NCI-H460 (cell line): ENCODE results near the gene RHEBL1. TPM values are rescaled to one million over a fixed set of nuclear protein-coding genes. Genes with fewer than 3 reads are reported as not detected.
A peak's percentile ranks its signal among the peaks of the same experiment; 100 is the strongest.

ENCODE experiments used
- DNase-seq: peaks from one replicate; pipeline ENCODE4 v3.0.0-alpha.2; 2016; ENCODE audit warnings: low read depth; ENCODE audit errors: extremely low read depth
- polyA plus RNA-seq: library from polyadenylated mRNA; depleted of rRNA; stranded (reverse); fragments of >200 nt; gene quantifications from 2 replicates; pipeline ENCODE4 v1.2.3, GENCODE V29; 2014; cell fraction: nucleus; rRNA removed
- total RNA-seq: library from RNA; depleted of rRNA; stranded (reverse); fragments of >200 nt; shearing (Covaris generic); gene quantifications from 2 replicates; pipeline ENCODE4 v1.2.3, GENCODE V29; 2014; rRNA removed

The RHEBL1 gene
- 3.6 and 5.1 TPM in 2 replicates for total RNA-seq
- polyA plus RNA-seq: 11.0 and 11.6 TPM in 2 replicates

- DNase-seq: peak; percentile 96
Measured at GRCh38 chr12:49069507-49070346, at the start of gene RHEBL1. Gene RHEBL1, minus strand, starts transcription at chr12:49069979. Its CDS starts 194 bp downstream, at chr12:49069785.

GRCh38 chr12:49111206-49111605 is 41.4 kb upstream of the RHEBL1 start:
- DNase-seq: no peak

- peak; percentile 97 for DNase-seq
Measured at GRCh38 chr12:49110464-49111155, 40.8 kb upstream of the RHEBL1 start, which contains the start of gene LMBR1L. Gene LMBR1L, minus strand, starts transcription at chr12:49110847. Its CDS starts 292 bp downstream, at chr12:49110555.

- no peak for DNase-seq
Measured at GRCh38 chr12:49109641-49110463, 40.1 kb upstream of the RHEBL1 start.

- DNase-seq: no peak
Measured at GRCh38 chr12:49108958-49109404, 39.2 kb upstream of the RHEBL1 start.

GRCh38 chr12:49105504-49106084 is 35.8 kb upstream of the RHEBL1 start:
- DNase-seq: no peak

- no peak for DNase-seq
Measured at GRCh38 chr12:49104822-49105221, 35.0 kb upstream of the RHEBL1 start.

- no peak for DNase-seq
Measured at GRCh38 chr12:49100380-49100779, 30.6 kb upstream of the RHEBL1 start.

- DNase-seq: no peak
Measured at GRCh38 chr12:49098703-49099102, 28.9 kb upstream of the RHEBL1 start.

- DNase-seq: peak; percentile 46
Measured at GRCh38 chr12:49098035-49098451, 28.3 kb upstream of the RHEBL1 start.

GRCh38 chr12:49097381-49097780 is 27.6 kb upstream of the RHEBL1 start:
- no peak for DNase-seq

- no peak for DNase-seq
Measured at GRCh38 chr12:49094975-49095365, 25.2 kb upstream of the RHEBL1 start.

- DNase-seq: no peak
Measured at GRCh38 chr12:49094160-49094974, 24.6 kb upstream of the RHEBL1 start, which contains the start of gene DHH. Gene DHH, minus strand, starts transcription at chr12:49094801. Its CDS starts 289 bp downstream, at chr12:49094512.

- no peak for DNase-seq
Measured at GRCh38 chr12:49093792-49094159, 24.0 kb upstream of the RHEBL1 start.

GRCh38 chr12:49092816-49093406 is 23.1 kb upstream of the RHEBL1 start:
- DNase-seq: no peak

- peak; percentile 40 for DNase-seq
Measured at GRCh38 chr12:49092086-49092815, 22.5 kb upstream of the RHEBL1 start.

GRCh38 chr12:49091836-49092085 is 22.0 kb upstream of the RHEBL1 start:
- DNase-seq: no peak

GRCh38 chr12:49091056-49091835 is 21.5 kb upstream of the RHEBL1 start:
- no peak for DNase-seq
